ENCODE data around the gene TUBGCP3. TPM values are rescaled to one million over a fixed set of nuclear protein-coding genes. Genes with fewer than 3 reads are reported as not detected.

TUBGCP3 gene
- total and polyA plus RNA-seq, 2 experiments from 2014 or later = 12.8 to 40.2 TPM

DNA sequence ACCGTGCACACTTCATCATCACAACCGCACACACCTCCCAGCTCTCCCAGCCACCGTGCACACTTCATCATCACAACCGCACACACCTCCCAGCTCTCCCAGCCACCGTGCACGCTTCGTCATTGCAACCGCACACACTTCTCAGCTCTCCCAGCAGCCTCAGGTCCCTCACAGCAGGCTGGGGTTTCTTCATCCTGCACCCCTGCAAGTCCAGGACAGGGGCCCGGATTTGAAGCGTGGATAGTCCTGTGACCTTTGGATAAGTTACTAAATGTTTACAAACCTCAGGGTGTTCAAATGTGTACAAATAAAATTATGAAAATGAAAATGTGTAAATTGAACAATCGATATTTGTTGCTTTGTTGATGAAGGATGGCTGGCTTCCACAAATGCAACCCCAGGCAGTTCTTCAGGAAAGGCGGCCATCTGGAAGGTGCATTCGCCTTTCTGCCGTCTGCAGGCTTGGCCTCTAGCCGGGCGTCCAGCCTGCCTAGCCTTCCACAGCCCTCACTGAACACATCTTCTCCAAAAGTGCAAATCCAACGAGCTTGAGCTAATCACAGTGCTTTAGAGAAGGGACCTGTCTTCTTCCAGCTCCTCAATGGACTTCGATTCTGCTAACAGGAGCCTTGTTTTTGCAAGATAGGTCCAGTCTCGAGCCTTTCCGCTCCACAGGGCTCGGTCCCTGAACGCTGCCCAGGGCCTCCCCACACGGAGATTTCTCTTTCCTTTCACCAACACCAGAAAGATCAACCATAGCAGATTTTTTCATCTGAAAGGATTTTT is 137.6 kb downstream of the TUBGCP3 start (continued):
- TF ChIP-seq CREB1 (CRISPR knock-in tag; IDR thresholded peaks at IDR 0.05; ENCODE audit: low read depth) (no peak), ZNF462 (CRISPR knock-in tag; IDR thresholded peaks at IDR 0.05) (no peak), STAT1 (IDR thresholded peaks at IDR 0.05; ENCODE audit: unreplicated experiment) (no peak)
- TF ChIP-seq, protein P1, sequence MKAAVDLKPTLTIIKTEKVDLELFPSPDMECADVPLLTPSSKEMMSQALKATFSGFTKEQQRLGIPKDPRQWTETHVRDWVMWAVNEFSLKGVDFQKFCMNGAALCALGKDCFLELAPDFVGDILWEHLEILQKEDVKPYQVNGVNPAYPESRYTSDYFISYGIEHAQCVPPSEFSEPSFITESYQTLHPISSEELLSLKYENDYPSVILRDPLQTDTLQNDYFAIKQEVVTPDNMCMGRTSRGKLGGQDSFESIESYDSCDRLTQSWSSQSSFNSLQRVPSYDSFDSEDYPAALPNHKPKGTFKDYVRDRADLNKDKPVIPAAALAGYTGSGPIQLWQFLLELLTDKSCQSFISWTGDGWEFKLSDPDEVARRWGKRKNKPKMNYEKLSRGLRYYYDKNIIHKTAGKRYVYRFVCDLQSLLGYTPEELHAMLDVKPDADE (IDR thresholded peaks at IDR 0.05) = no peak

DNA sequence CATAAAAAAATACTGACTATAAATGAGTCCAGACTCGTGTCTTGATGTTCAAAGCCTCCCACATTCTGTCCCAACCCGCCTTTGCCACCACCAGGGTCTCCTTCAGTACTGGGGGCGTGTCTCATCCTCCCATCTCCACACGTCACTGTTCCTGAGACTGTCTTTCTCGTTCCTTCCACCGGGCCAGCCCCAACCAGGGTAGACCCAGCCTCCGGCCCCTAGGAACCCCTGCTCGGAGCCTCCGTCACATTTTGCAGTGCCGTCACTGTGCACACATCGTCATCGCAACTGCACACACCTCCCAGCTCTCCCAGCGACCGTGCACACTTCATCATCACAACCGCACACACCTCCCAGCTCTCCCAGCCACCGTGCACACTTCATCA is 138.4 kb downstream of the TUBGCP3 start:
- Histone ChIP-seq H3K4me2 (no peak overlapping the region), H4K20me1 (replicated peaks; ENCODE audit: insufficient read depth) (no peaks in the 10 kb centered on the region), H3K9me2 (ENCODE audit: insufficient read depth) (no peaks in the 10 kb centered on the region), H3K27me3 (ENCODE audit: insufficient read depth) (no peaks in the 10 kb centered on the region), H2AFZ (no peak overlapping the region), H3F3A (replicated peaks; ENCODE audit: low read depth) (no peaks in the 10 kb centered on the region), H3K4me3 (no peak overlapping the region), H3K27ac (ENCODE audit: low read depth) (no peak overlapping the region), H3K4me1 (ENCODE audit: insufficient read depth) (no peaks in the 10 kb centered on the region), H3K79me2 (replicated peaks; ENCODE audit: insufficient read depth) (no peaks in the 10 kb centered on the region), H3K36me3 (ENCODE audit: insufficient read depth) (no peaks in the 10 kb centered on the region)
- Mint-ChIP-seq H3K9me3 (no peaks in the 10 kb centered on the region), H3K27me3 (ENCODE audit: insufficient read depth, low read depth, poor library complexity) (peaks cover 5% of the 10 kb centered on the region), H3K27ac (no peak overlapping the region; the same call in 1 of the 2 replicates), H3K36me3 (ENCODE audit: low read depth) (no peaks in the 10 kb centered on the region), H3K4me1 (no peaks in the 10 kb centered on the region), H3K4me3 (no peak overlapping the region)
- DNase-seq (ENCODE audit: low spot score) (no peak), ATAC-seq (no peak)
- no peak for TF ChIP-seq EZH2phosphoT487 (IDR thresholded peaks at IDR 0.05; ENCODE audit: unreplicated experiment)
- TF ChIP-seq EZH2 (IDR thresholded peaks at IDR 0.05; ENCODE audit: low read depth, unreplicated experiment) = no peak
- no peak for TF ChIP-seq NANOG (IDR thresholded peaks at IDR 0.05; ENCODE audit: borderline replicate concordance)
- TF ChIP-seq ZNF462 (CRISPR knock-in tag; IDR thresholded peaks at IDR 0.05) = no peak
- TF ChIP-seq CREB1 (CRISPR knock-in tag; IDR thresholded peaks at IDR 0.05; ENCODE audit: low read depth) = no peak
